Measurements from ENCODE around the gene CREG1. TPM values are rescaled to one million over a fixed set of nuclear protein-coding genes. Genes with fewer than 3 reads are reported as not detected.

CREG1 gene
- total and polyA plus RNA-seq, 2 of the 8 experiments (the other 6 are each of a cell fraction or from before 2014, with no cell fraction given): 29.8 to 30.1 TPM

GRCh38 chr1:167538657-167539056 lies 14.9 kb downstream of the CREG1 start (continued):
- TF ChIP-seq NANOG (IDR thresholded peaks at IDR 0.05; ENCODE audit: insufficient read depth, low read depth, low read length, poor library complexity, severe bottlenecking) (peak; percentile 4), ATF3 (IDR thresholded peaks at IDR 0.05; ENCODE audit: insufficient read depth, low read depth, low read length) (no peak), FOSL1 (IDR thresholded peaks at IDR 0.05; ENCODE audit: insufficient read depth, low read depth, low read length) (no peak), ATF2 (IDR thresholded peaks at IDR 0.05; ENCODE audit: low read length) (no peak), TBP (IDR thresholded peaks at IDR 0.05; ENCODE audit: low read depth, low read length) (no peak), POLR2AphosphoS5 (IDR thresholded peaks at IDR 0.05; ENCODE audit: low read depth, low read length) (no peak), MAX (IDR thresholded peaks at IDR 0.05) (0 out of 2 replicates have a peak, but pooled peaks have one; percentile 22), HDAC2 (IDR thresholded peaks at IDR 0.05; ENCODE audit: borderline replicate concordance in 1 of 2, low read depth in 2 of 2, low read length in 2 of 2) (no peak)

Data from H1 (cell line).